Gastroesophageal sphincter (tissue), 3 donors: Measurements from ENCODE around the gene TMEM240.

ENCODE experiments used
- EP300 ChIP-seq: sonication (generic); formaldehyde crosslinking; IDR thresholded peaks from one replicate; pipeline ENCODE4 v1.6.1; 2017; ENCODE audit warnings: antibody characterized with exemption, mild to moderate bottlenecking
- TF ChIP-seq, protein P1 (sequence below), 4 experiments: fragments of 200-600 bp in 2 of 4; fragments of 450-650 bp in 2 of 4; sonication (generic) in 1 of 4; IDR thresholded peaks; one replicate each; pipeline ENCODE4 v1.5.1; 2017 to 2019; ENCODE audit warnings: antibody characterized with exemption in 4 of 4, mild to moderate bottlenecking in 2 of 4, moderate library complexity in 2 of 4

DNA sequence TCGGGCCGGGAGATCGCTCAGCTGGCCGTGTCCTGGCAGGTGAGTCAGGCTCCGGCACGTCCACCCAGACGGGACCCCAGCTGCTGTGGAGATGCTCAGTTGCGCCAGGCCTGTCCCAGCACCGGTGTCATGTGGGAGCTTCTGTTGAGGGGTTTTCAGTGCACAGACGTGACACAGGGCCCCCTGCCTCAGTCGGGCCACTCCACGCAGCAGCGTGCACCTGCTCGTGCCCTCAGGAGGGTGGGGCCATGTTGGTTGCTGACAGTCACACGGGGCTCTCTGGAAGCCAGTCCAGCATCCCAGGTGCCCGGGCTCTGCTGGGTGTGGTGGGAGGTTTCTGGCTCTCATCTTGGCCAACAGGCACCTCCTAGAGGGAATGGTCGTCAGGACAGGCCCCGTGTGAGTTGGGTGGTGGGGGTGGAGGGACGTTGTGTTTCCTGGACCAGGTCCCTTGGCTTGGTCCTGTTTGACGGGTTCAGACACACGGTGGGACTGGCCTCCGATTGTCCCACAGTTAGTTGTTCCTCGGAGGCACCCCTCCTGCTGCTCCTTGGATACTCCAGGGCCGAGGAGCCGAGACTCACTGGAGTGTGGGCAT is 49.7 kb downstream of the TMEM240 start:
- TF ChIP-seq, protein P1, sequence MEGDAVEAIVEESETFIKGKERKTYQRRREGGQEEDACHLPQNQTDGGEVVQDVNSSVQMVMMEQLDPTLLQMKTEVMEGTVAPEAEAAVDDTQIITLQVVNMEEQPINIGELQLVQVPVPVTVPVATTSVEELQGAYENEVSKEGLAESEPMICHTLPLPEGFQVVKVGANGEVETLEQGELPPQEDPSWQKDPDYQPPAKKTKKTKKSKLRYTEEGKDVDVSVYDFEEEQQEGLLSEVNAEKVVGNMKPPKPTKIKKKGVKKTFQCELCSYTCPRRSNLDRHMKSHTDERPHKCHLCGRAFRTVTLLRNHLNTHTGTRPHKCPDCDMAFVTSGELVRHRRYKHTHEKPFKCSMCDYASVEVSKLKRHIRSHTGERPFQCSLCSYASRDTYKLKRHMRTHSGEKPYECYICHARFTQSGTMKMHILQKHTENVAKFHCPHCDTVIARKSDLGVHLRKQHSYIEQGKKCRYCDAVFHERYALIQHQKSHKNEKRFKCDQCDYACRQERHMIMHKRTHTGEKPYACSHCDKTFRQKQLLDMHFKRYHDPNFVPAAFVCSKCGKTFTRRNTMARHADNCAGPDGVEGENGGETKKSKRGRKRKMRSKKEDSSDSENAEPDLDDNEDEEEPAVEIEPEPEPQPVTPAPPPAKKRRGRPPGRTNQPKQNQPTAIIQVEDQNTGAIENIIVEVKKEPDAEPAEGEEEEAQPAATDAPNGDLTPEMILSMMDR (IDR thresholded peaks at IDR 0.05), result no peak
- no peak for TF ChIP-seq EP300
